GM12878 (cell line): Measurements from ENCODE around the gene TAF3. TPM values are rescaled to one million over a fixed set of nuclear protein-coding genes. Genes with fewer than 3 reads are reported as not detected.

Experiments used
- ATAC-seq: fragments of 200-7000 bp; cut with Tn5 transposase; 3 replicates; pipeline ENCODE4 v1.9.1; 2020; ENCODE audit warnings: mild to moderate bottlenecking, moderate library complexity
- BruUV-seq: library from RNA; stranded (reverse); fragments of 400-500 nt; replicated peaks from 2 replicates; lab custom pipeline; 2021; lab: Mats Ljungman, UMichigan
- CTCF ChIA-PET: fragments of 300-600 bp; sonication (Branson Sonifier 250); formaldehyde crosslinking; extraction: SDS; loops from one replicate; lab custom pipeline; 2021; ENCODE audit warnings: inconsistent platforms; lab: Yijun Ruan, JAX
- POLR2A ChIA-PET: fragments of 350-600 bp; formaldehyde crosslinking; extraction: SDS; loops from one replicate; lab custom pipeline; 2021; ENCODE audit warnings: inconsistent platforms; lab: Charles Lee
- RAD21 ChIA-PET: fragments of 300-600 bp; sonication (Branson Sonifier 250); formaldehyde crosslinking; loops from one replicate; lab custom pipeline; 2023; ENCODE audit warnings: antibody characterized with exemption; ENCODE audit not compliant: unreplicated experiment; lab: Charles Lee
- SMC1A ChIA-PET: fragments of 300-600 bp; sonication (Branson Sonifier 250); formaldehyde crosslinking; loops from one replicate; lab custom pipeline; 2023; ENCODE audit not compliant: unreplicated experiment, uncharacterized antibody; lab: Charles Lee
- DNase-seq: peaks from one replicate; pipeline ENCODE4 v3.0.0-alpha.2; 2011; ENCODE audit warnings: low read depth, low spot score
- FAIRE-seq: peaks from 3 replicates; lab custom pipeline; 2011; peaks lifted over from hg19 to GRCh38; lab: Jason Lieb, UNC
- H2AFZ ChIP-seq: 2 replicates; pipeline ENCODE4 v1.6.0; 2011; ENCODE audit warnings: low read depth, low read length, control low read depth; ENCODE audit not compliant: control insufficient read depth
- H3K27ac ChIP-seq: 2 replicates; pipeline ENCODE4 v1.5.1; 2011; ENCODE audit warnings: control low read depth; ENCODE audit not compliant: control insufficient read depth, insufficient read depth
- H3K27me3 ChIP-seq, 2 experiments: replicated peaks in 1 of 2; 2 replicates each; pipeline versions ENCODE4 v1.6.0 to v1.6.1; 2011; ENCODE audit warnings: low read length in 1 of 2; ENCODE audit not compliant: control insufficient read depth in 2 of 2, insufficient read depth in 2 of 2
- H3K36me3 ChIP-seq, 2 experiments: 2 replicates each; pipeline ENCODE4 v1.5.1; 2011; ENCODE audit warnings: low read length in 1 of 2; ENCODE audit not compliant: control insufficient read depth in 2 of 2, insufficient read depth in 2 of 2
- H3K4me1 ChIP-seq: 2 replicates; pipeline ENCODE4 v1.6.1; 2011; ENCODE audit warnings: mild to moderate bottlenecking, low read length, moderate library complexity, mixed read lengths; ENCODE audit not compliant: control insufficient read depth, insufficient read depth
- H3K4me2 ChIP-seq: 2 replicates; pipeline ENCODE4 v1.6.0; 2011; ENCODE audit warnings: control low read depth; ENCODE audit not compliant: control insufficient read depth, insufficient read depth
- H3K4me3 ChIP-seq: fragments of 200-600 bp; sonication (generic); 2 replicates; pipeline ENCODE4 v1.5.1; 2016
- H3K79me2 ChIP-seq: 2 replicates; pipeline ENCODE4 v1.6.0; 2011; ENCODE audit warnings: low read length; ENCODE audit not compliant: control insufficient read depth, insufficient read depth
- H3K9ac ChIP-seq: 2 replicates; pipeline ENCODE4 v1.8.0; 2011; ENCODE audit warnings: low read length, control low read depth, mixed read lengths; ENCODE audit not compliant: control insufficient read depth, insufficient read depth
- H3K9me3 ChIP-seq: replicated peaks from 3 replicates; pipeline ENCODE4 v1.5.1; 2011; ENCODE audit warnings: mild to moderate bottlenecking, low read length; ENCODE audit not compliant: control insufficient read depth, insufficient read depth
- H4K20me1 ChIP-seq: 2 replicates; pipeline ENCODE4 v1.6.0; 2011; ENCODE audit not compliant: control insufficient read depth, insufficient read depth
- ATF7 ChIP-seq: fragments of 450-650 bp; IDR thresholded peaks from 2 replicates; pipeline ENCODE4 v1.6.1; 2016; ENCODE audit warnings: low read depth, mild to moderate bottlenecking
- IKZF1 ChIP-seq: fragments of 450-650 bp; conservative IDR thresholded peaks from 2 replicates; pipeline ENCODE4 v1.6.1; 2017; ENCODE audit warnings: antibody characterized with exemption, mild to moderate bottlenecking
- KDM1A ChIP-seq: fragments of 200-600 bp; sonication (generic); IDR thresholded peaks from 2 replicates; pipeline ENCODE4 v1.6.1; 2016; ENCODE audit warnings: borderline replicate concordance
- MEF2A ChIP-seq: IDR thresholded peaks from 2 replicates; pipeline ENCODE4 v1.6.1; 2011; ENCODE audit warnings: low read depth, mild to moderate bottlenecking, low read length, moderate library complexity; ENCODE audit not compliant: insufficient read depth
- NFIC ChIP-seq: IDR thresholded peaks from 2 replicates; pipeline ENCODE4 v1.6.1; 2012; ENCODE audit warnings: low read depth, mild to moderate bottlenecking, inconsistent platforms, low read length, moderate library complexity
- NR2F1 ChIP-seq: fragments of 450-650 bp; conservative IDR thresholded peaks from 2 replicates; pipeline ENCODE4 v1.6.1; 2017; ENCODE audit warnings: mild to moderate bottlenecking
- RBBP5 ChIP-seq: fragments of 200-600 bp; sonication (generic); conservative IDR thresholded peaks from 2 replicates; pipeline ENCODE4 v1.6.1; 2016
- SIX5 ChIP-seq: IDR thresholded peaks from 2 replicates; pipeline ENCODE4 v1.6.1; 2011; ENCODE audit warnings: mild to moderate bottlenecking, low read depth, low read length, moderate library complexity; ENCODE audit not compliant: severe bottlenecking
- SREBF2 ChIP-seq: IDR thresholded peaks from 2 replicates; pipeline ENCODE4 v1.6.1; 2012; ENCODE audit warnings: mild to moderate bottlenecking, low read length
- ZNF217 ChIP-seq: fragments of 450-650 bp; IDR thresholded peaks from 2 replicates; pipeline ENCODE4 v1.6.1; 2017; ENCODE audit warnings: antibody characterized with exemption, mild to moderate bottlenecking
- in situ Hi-C: fragments of 300-500 bp; cut with MboI; formaldehyde crosslinking; loops from 9 replicates; pipeline ENCODE4 v1.14.3; 2018; ENCODE audit warnings: mixed read lengths
- intact Hi-C: fragments of 100-400 bp; cut with micrococcal nuclease; formaldehyde crosslinking; loops from one replicate; pipeline ENCODE4 v1.14.2; 2022; ENCODE audit not compliant: unreplicated experiment
- polyA plus RNA-seq, 11 experiments: library from polyadenylated mRNA; depleted of rRNA in 4 of 11; unstranded in 6 of 11; stranded (reverse) in 5 of 11; fragments of >200 nt; fragmentation: Nextera tagmentation in 4 of 11; fragmentation: Illumina TruSeq in 1 of 11; extraction: Ambion mirVana in 4 of 11; extraction: Trizol in 1 of 11; gene quantifications; 1 replicate in 1 of 11; 2 replicates in 10 of 11; pipeline versions ENCODE4 v1.2.1 to v1.2.3, GENCODE V29; 2011 to 2016; ENCODE audit warnings: inconsistent platforms in 2 of 11, missing spikeins in 2 of 11, low read depth in 1 of 11
- total RNA-seq, 4 experiments: library from RNA; depleted of rRNA in 3 of 4; stranded (reverse); fragments of >200 nt in 3 of 4; fragmentation: Illumina TruSeq in 1 of 4; extraction: Trizol in 1 of 4; gene quantifications; 2 replicates each; pipeline versions ENCODE4 v1.2.1 to v1.2.3, GENCODE V29; 2013 to 2021
- TF ChIP-seq, protein P1 (sequence below): IDR thresholded peaks from 2 replicates; pipeline ENCODE4 v1.6.1; 2011; ENCODE audit warnings: borderline replicate concordance, low read depth, mild to moderate bottlenecking, moderate library complexity, low read length; ENCODE audit not compliant: insufficient read depth, poor library complexity, severe bottlenecking
- TF ChIP-seq, protein P2 (sequence below): fragments of 450-650 bp; IDR thresholded peaks from 2 replicates; pipeline ENCODE4 v1.6.1; 2017; ENCODE audit warnings: antibody characterized with exemption, mild to moderate bottlenecking, moderate library complexity
- TF ChIP-seq, protein P3 (sequence below): fragments of 150-350 bp; IDR thresholded peaks from 2 replicates; pipeline ENCODE4 v1.6.1; 2014; ENCODE audit warnings: mild to moderate bottlenecking, low read depth, low read length
- TF ChIP-seq, protein P4 (sequence below): IDR thresholded peaks from 2 replicates; pipeline ENCODE4 v1.6.1; 2012; ENCODE audit warnings: low read depth, low read length, improper control_type of control experiment

Gene TAF3
- total and polyA plus RNA-seq, 10 of the 15 experiments (the other 5 are each of a cell fraction or from before 2014, with no cell fraction given): 2.0 to 10.1 (median 3.7) TPM

DNA sequence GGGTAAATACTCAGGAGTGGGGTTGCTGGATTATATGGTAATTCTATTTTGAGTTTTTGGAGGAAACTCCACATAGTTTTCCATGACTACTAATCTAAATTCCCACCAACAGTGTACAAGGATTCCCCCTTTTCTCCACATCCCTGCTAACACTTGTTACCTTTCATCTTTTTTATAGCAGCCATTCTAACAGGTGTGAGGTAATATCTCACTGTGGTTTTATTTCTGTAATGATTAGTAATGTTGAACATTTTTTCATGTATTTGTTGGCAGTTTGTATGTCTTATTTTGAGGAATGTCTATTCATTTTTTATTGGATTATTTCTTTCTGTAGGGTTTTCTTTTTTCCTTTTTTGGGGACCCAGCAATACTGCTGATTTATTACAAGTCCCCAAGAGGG is 14.9 kb downstream of the TAF3 start:
- no peaks in the 10 kb centered on the region; the same call in 1 of the 2 replicates for H3K79me2 ChIP-seq
- H3K4me2 ChIP-seq: no peak overlapping the region
- no peaks in the 10 kb centered on the region for H3K27me3 ChIP-seq
- ChIA-PET SMC1A (no interaction called here), RAD21 (no interaction called here), POLR2A (no interaction called here)
- in situ Hi-C loops: no loop called here
- no peak overlapping the region for H3K4me3 ChIP-seq
- no peaks in the 10 kb centered on the region for H3K4me1 ChIP-seq
- peaks cover 1 to 4% of the 10 kb centered on the region in 2 experiments; a peak in 2 of 4 replicates for H3K36me3 ChIP-seq
- TF ChIP-seq, protein P1, sequence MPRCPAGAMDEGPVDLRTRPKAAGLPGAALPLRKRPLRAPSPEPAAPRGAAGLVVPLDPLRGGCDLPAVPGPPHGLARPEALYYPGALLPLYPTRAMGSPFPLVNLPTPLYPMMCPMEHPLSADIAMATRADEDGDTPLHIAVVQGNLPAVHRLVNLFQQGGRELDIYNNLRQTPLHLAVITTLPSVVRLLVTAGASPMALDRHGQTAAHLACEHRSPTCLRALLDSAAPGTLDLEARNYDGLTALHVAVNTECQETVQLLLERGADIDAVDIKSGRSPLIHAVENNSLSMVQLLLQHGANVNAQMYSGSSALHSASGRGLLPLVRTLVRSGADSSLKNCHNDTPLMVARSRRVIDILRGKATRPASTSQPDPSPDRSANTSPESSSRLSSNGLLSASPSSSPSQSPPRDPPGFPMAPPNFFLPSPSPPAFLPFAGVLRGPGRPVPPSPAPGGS: no peak
- TF ChIP-seq, protein P2, sequence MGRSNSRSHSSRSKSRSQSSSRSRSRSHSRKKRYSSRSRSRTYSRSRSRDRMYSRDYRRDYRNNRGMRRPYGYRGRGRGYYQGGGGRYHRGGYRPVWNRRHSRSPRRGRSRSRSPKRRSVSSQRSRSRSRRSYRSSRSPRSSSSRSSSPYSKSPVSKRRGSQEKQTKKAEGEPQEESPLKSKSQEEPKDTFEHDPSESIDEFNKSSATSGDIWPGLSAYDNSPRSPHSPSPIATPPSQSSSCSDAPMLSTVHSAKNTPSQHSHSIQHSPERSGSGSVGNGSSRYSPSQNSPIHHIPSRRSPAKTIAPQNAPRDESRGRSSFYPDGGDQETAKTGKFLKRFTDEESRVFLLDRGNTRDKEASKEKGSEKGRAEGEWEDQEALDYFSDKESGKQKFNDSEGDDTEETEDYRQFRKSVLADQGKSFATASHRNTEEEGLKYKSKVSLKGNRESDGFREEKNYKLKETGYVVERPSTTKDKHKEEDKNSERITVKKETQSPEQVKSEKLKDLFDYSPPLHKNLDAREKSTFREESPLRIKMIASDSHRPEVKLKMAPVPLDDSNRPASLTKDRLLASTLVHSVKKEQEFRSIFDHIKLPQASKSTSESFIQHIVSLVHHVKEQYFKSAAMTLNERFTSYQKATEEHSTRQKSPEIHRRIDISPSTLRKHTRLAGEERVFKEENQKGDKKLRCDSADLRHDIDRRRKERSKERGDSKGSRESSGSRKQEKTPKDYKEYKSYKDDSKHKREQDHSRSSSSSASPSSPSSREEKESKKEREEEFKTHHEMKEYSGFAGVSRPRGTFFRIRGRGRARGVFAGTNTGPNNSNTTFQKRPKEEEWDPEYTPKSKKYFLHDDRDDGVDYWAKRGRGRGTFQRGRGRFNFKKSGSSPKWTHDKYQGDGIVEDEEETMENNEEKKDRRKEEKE: no peak
- TF ChIP-seq, protein P3, sequence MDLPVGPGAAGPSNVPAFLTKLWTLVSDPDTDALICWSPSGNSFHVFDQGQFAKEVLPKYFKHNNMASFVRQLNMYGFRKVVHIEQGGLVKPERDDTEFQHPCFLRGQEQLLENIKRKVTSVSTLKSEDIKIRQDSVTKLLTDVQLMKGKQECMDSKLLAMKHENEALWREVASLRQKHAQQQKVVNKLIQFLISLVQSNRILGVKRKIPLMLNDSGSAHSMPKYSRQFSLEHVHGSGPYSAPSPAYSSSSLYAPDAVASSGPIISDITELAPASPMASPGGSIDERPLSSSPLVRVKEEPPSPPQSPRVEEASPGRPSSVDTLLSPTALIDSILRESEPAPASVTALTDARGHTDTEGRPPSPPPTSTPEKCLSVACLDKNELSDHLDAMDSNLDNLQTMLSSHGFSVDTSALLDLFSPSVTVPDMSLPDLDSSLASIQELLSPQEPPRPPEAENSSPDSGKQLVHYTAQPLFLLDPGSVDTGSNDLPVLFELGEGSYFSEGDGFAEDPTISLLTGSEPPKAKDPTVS: no peak
- TF ChIP-seq SIX5 (no peak), SREBF2 (no peak), ZNF217 (no peak), IKZF1 (no peak), NFIC (no peak), KDM1A (no peak), MEF2A (no peak), RBBP5 (no peak), ATF7 (no peak), NR2F1 (no peak)
- TF ChIP-seq, protein P4, sequence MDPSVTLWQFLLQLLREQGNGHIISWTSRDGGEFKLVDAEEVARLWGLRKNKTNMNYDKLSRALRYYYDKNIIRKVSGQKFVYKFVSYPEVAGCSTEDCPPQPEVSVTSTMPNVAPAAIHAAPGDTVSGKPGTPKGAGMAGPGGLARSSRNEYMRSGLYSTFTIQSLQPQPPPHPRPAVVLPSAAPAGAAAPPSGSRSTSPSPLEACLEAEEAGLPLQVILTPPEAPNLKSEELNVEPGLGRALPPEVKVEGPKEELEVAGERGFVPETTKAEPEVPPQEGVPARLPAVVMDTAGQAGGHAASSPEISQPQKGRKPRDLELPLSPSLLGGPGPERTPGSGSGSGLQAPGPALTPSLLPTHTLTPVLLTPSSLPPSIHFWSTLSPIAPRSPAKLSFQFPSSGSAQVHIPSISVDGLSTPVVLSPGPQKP: no peak
- TF ChIP-seq, all 136 proteins: peak for 0
- H2AFZ ChIP-seq: no peak overlapping the region
- FAIRE-seq: no peak
- no peak overlapping the region for H3K27ac ChIP-seq
- no TSS peak for BruUV-seq
- CTCF ChIA-PET: no interaction called here
- H3K9me3 ChIP-seq: no peaks in the 10 kb centered on the region
- ATAC-seq: no peak
- no peaks in the 10 kb centered on the region for H4K20me1 ChIP-seq
- intact Hi-C loops: no loop called here
- DNase-seq: no peak
- H3K9ac ChIP-seq: no peak overlapping the region
